Caco-2 (cell line): ENCODE results near the gene ATP13A1. TPM values are rescaled to one million over a fixed set of nuclear protein-coding genes. Genes with fewer than 3 reads are reported as not detected.

Source experiments
- BruUV-seq: library from RNA; stranded (reverse); fragments of 400-500 nt; replicated peaks from 2 replicates; lab custom pipeline; 2021; lab: Mats Ljungman, UMichigan
- CTCF ChIA-PET: fragments of 300-600 bp; sonication (Branson Sonifier 250); formaldehyde crosslinking; loops from one replicate; lab custom pipeline; 2022; ENCODE audit warnings: antibody characterized with exemption; lab: Charles Lee
- POLR2A ChIA-PET: fragments of 300-600 bp; sonication (Branson Sonifier 250); formaldehyde crosslinking; loops from one replicate; lab custom pipeline; 2022; ENCODE audit warnings: antibody characterized with exemption; lab: Charles Lee
- DNase-seq, 2 experiments: peaks; one replicate each; pipeline versions ENCODE4 v3.0.0 to v3.0.0-alpha.2; 2020 to 2022
- H3K27me3 ChIP-seq: replicated peaks from 2 replicates; pipeline ENCODE4 v1.6.0; 2011; ENCODE audit warnings: low read length; ENCODE audit not compliant: control insufficient read depth, insufficient read depth
- H3K36me3 ChIP-seq: 2 replicates; pipeline ENCODE4 v1.5.1; 2011; ENCODE audit warnings: low read length; ENCODE audit not compliant: control insufficient read depth, insufficient read depth
- H3K4me1 ChIP-seq: fragments of 250-450 bp; sonication (Bioruptor Pico); 2 replicates; pipeline ENCODE4 v1.5.1; 2020; ENCODE audit warnings: mild to moderate bottlenecking
- H3K4me3 ChIP-seq: 2 replicates; pipeline ENCODE4 v1.5.1; 2011; ENCODE audit warnings: low read depth, mild to moderate bottlenecking, control low read depth, low read length
- H3K9me3 ChIP-seq: fragments of 250-450 bp; sonication (Bioruptor Pico); 2 replicates; pipeline ENCODE4 v1.5.1; 2020; ENCODE audit warnings: mild to moderate bottlenecking, moderate library complexity
- H3K27ac Mint-ChIP-seq: one replicate; pipeline ENCODE4 v1.8.0; 2022; ENCODE audit warnings: mixed read lengths; ENCODE audit not compliant: unreplicated experiment
- H3K27me3 Mint-ChIP-seq: one replicate; pipeline ENCODE4 v1.8.0; 2022; ENCODE audit warnings: mixed read lengths; ENCODE audit not compliant: insufficient read depth, unreplicated experiment
- H3K36me3 Mint-ChIP-seq: one replicate; pipeline ENCODE4 v1.8.0; 2022; ENCODE audit warnings: mild to moderate bottlenecking, mixed read lengths; ENCODE audit not compliant: insufficient read depth, unreplicated experiment
- H3K4me1 Mint-ChIP-seq: one replicate; pipeline ENCODE4 v1.8.0; 2022; ENCODE audit warnings: low read depth, mixed read lengths; ENCODE audit not compliant: unreplicated experiment
- H3K4me3 Mint-ChIP-seq: one replicate; pipeline ENCODE4 v1.8.0; 2022; ENCODE audit warnings: mild to moderate bottlenecking, moderate library complexity, mixed read lengths; ENCODE audit not compliant: unreplicated experiment
- H3K9me3 Mint-ChIP-seq: one replicate; pipeline ENCODE4 v1.8.0; 2022; ENCODE audit warnings: mixed read lengths; ENCODE audit not compliant: unreplicated experiment
- CTCF ChIP-seq, 2 experiments: fragments of 200-600 bp in 1 of 2; IDR thresholded peaks; 1 replicate in 1 of 2; 2 replicates in 1 of 2; pipeline versions ENCODE4 v1.5.1 to v1.8.0; 2011 to 2022; ENCODE audit warnings: antibody characterized with exemption in 1 of 2, control low read depth in 1 of 2, inconsistent platforms in 1 of 2, low read depth in 1 of 2, low read length in 1 of 2, mild to moderate bottlenecking in 1 of 2, moderate library complexity in 1 of 2; ENCODE audit not compliant: insufficient read depth in 1 of 2, severe bottlenecking in 1 of 2, unreplicated experiment in 1 of 2
- intact Hi-C: fragments of 100-400 bp; cut with micrococcal nuclease; formaldehyde crosslinking; loops from one replicate; pipeline ENCODE4 v1.10.0; 2022; ENCODE audit not compliant: unreplicated experiment
- total RNA-seq: library from RNA; stranded (reverse); gene quantifications from 2 replicates; pipeline ENCODE4 v1.2.3, GENCODE V29; 2022

ATP13A1 gene
- total RNA-seq, 1 experiment from 2014 or later: 83.0 TPM

GRCh38 chr19:19619849-19620210 is 43.6 kb downstream of the ATP13A1 start:
- Histone ChIP-seq H3K4me1 (no peaks in the 10 kb centered on the region), H3K9me3 (no peaks in the 10 kb centered on the region), H3K36me3 (no peaks in the 10 kb centered on the region), H3K27me3 (no peaks in the 10 kb centered on the region), H3K4me3 (no peak overlapping the region)
- no peak for TF ChIP-seq CTCF (IDR thresholded peaks at IDR 0.05; ENCODE audit: insufficient read depth in 1 of 2, low read depth in 1 of 2, low read length in 1 of 2, severe bottlenecking in 1 of 2, unreplicated experiment in 1 of 2)
- Mint-ChIP-seq H3K9me3 (no peaks in the 10 kb centered on the region), H3K36me3 (peaks cover 23% of the 10 kb centered on the region), H3K4me3 (no peak overlapping the region), H3K4me1 (no peaks in the 10 kb centered on the region), H3K27ac (no peak overlapping the region), H3K27me3 (no peaks in the 10 kb centered on the region)
- CTCF ChIA-PET: no interaction called here
- POLR2A ChIA-PET: no interaction called here
- intact Hi-C loops: loop anchor here (5.0 kb wide), 1 partner anchor 68 kb away; no protein-coding TSS in a partner anchor
- no TSS peak for BruUV-seq
- no peak for DNase-seq

GRCh38 chr19:19619181-19619848 is 44.2 kb downstream of the ATP13A1 start:
- Histone ChIP-seq H3K9me3 (no peaks in the 10 kb centered on the region), H3K4me1 (peaks cover under 1% of the 10 kb centered on the region; the same call in 1 of the 2 replicates), H3K27me3 (no peaks in the 10 kb centered on the region), H3K4me3 (peak overlapping the region; percentile 69), H3K36me3 (no peaks in the 10 kb centered on the region)
- BruUV-seq: no TSS peak
- peak overlapping the region; percentile 70 for H3K4me3 Mint-ChIP-seq
- DNase-seq: no peak
- ChIA-PET CTCF (no interaction called here), POLR2A (no interaction called here)
- H3K9me3 Mint-ChIP-seq: no peaks in the 10 kb centered on the region
- no peaks in the 10 kb centered on the region for H3K4me1 Mint-ChIP-seq
- H3K27me3 Mint-ChIP-seq: no peaks in the 10 kb centered on the region
- TF ChIP-seq CTCF (IDR thresholded peaks at IDR 0.05; ENCODE audit: insufficient read depth in 1 of 2, low read depth in 1 of 2, low read length in 1 of 2, severe bottlenecking in 1 of 2, unreplicated experiment in 1 of 2): no peak
- intact Hi-C loops: loop anchor here (5.0 kb wide), 1 partner anchor 67 kb away; no protein-coding TSS in a partner anchor
- H3K27ac Mint-ChIP-seq: peak overlapping the region; percentile 30
- peaks cover 19% of the 10 kb centered on the region for H3K36me3 Mint-ChIP-seq

GRCh38 chr19:19618219-19619051 is 45.0 kb downstream of the ATP13A1 start, which contains the start of gene PBX4:
Gene PBX4 (minus strand): TSS chr19:19618687. CDS start chr19:19618629, 58 bp downstream.
- peak within 1 kb of the TSS; percentile 42 for H3K27ac Mint-ChIP-seq
- H3K27me3 Mint-ChIP-seq: no peaks in the 10 kb centered on the region
- peaks cover 10% of the 10 kb centered on the region for H3K36me3 Mint-ChIP-seq
- ChIA-PET CTCF (no interaction called here), POLR2A (no interaction called here)
- BruUV-seq: no TSS peak
- DNase-seq: peak; percentile 96
- no peak for TF ChIP-seq CTCF (IDR thresholded peaks at IDR 0.05; ENCODE audit: insufficient read depth in 1 of 2, low read depth in 1 of 2, low read length in 1 of 2, severe bottlenecking in 1 of 2, unreplicated experiment in 1 of 2)
- intact Hi-C loops: loop anchor here (1.0 to 5.0 kb wide), 2 partner anchors 9 to 66 kb away; no protein-coding TSS in a partner anchor
- Histone ChIP-seq H3K4me3 (peak within 1 kb of the TSS; percentile 69), H3K4me1 (peaks cover 9% of the 10 kb centered on the region), H3K36me3 (no peaks in the 10 kb centered on the region), H3K27me3 (no peaks in the 10 kb centered on the region), H3K9me3 (no peaks in the 10 kb centered on the region)
- peak within 1 kb of the TSS; percentile 70 for H3K4me3 Mint-ChIP-seq
- no peaks in the 10 kb centered on the region for H3K9me3 Mint-ChIP-seq
- peaks cover 5% of the 10 kb centered on the region for H3K4me1 Mint-ChIP-seq
